ENCODE measurements around the gene THRB. TPM values are rescaled to one million over a fixed set of nuclear protein-coding genes. Genes with fewer than 3 reads are reported as not detected.
A peak's percentile ranks its signal among the peaks of the same experiment; 100 is the strongest.

The THRB gene
- total and polyA plus RNA-seq, 2 donors (not counting 3 experiments of a cell fraction or from before 2014, with no cell fraction given), result 0.06 TPM; not detected in 1

- Histone ChIP-seq H3K36me3 (ENCODE audit: control insufficient read depth in 2 of 2, extremely low read depth in 1 of 2, insufficient read depth in 2 of 2, low read length in 2 of 2) (no peaks in the 10 kb centered on the region), H3K4me1 (ENCODE audit: control insufficient read depth, extremely low read depth, insufficient read depth, low read length) (no peaks in the 10 kb centered on the region), H3K9me3 (replicated peaks; ENCODE audit: control insufficient read depth, insufficient read depth, low read length) (no peaks in the 10 kb centered on the region), H3K79me2 (ENCODE audit: control insufficient read depth, insufficient read depth, low read length) (no peaks in the 10 kb centered on the region), H3K4me2 (ENCODE audit: insufficient read depth, low read length) (no peak overlapping the region), H3K27ac (ENCODE audit: insufficient read depth, low read depth, low read length) (no peak overlapping the region), H3K27me3 (ENCODE audit: control insufficient read depth in 2 of 2, insufficient read depth in 2 of 2, low read length in 2 of 2) (no peaks in the 10 kb centered on the region), H3K9ac (replicated peaks; ENCODE audit: extremely low read depth, insufficient read depth, low read length) (no peak overlapping the region), H2AFZ (ENCODE audit: low read depth, low read length) (no peak overlapping the region), H4K20me1 (replicated peaks; ENCODE audit: control insufficient read depth, extremely low read depth, insufficient read depth, low read length) (no peaks in the 10 kb centered on the region), H3K4me3 (replicated peaks in 1 of 3; ENCODE audit: insufficient read depth in 1 of 3, low read depth in 1 of 3, low read length in 3 of 3) (no peak overlapping the region), H3K9me1 (replicated peaks; ENCODE audit: control insufficient read depth, extremely low read depth, insufficient read depth, low read length) (no peaks in the 10 kb centered on the region)
- BruUV-seq (replicated peaks), result no TSS peak
- no peak for TF ChIP-seq POLR2A (IDR thresholded peaks at IDR 0.05; ENCODE audit: low read depth, low read length)
- no peak for TF ChIP-seq GATA2 (IDR thresholded peaks at IDR 0.05; ENCODE audit: insufficient read depth, insufficient read length, low read depth, low read length)
- no peak for TF ChIP-seq MYC (IDR thresholded peaks at IDR 0.05; ENCODE audit: low read depth, low read length)
- TF ChIP-seq POLR2AphosphoS5 (IDR thresholded peaks at IDR 0.05; ENCODE audit: insufficient read depth, low read depth, low read length), result no peak
- TF ChIP-seq, protein P1, sequence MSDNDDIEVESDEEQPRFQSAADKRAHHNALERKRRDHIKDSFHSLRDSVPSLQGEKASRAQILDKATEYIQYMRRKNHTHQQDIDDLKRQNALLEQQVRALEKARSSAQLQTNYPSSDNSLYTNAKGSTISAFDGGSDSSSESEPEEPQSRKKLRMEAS (IDR thresholded peaks at IDR 0.05; ENCODE audit: insufficient read depth, insufficient read length), result no peak
- no peak for TF ChIP-seq EZH2 (IDR thresholded peaks at IDR 0.05; ENCODE audit: borderline replicate concordance, low read depth, low read length, severe bottlenecking)
- ChIA-PET POLR2A (no interaction called here), CTCF (interaction anchor here (1.5 kb wide), 1 partner anchor 88 kb away, joined by 3 read pairs; no protein-coding TSS in a partner anchor)
- intact Hi-C loops (cut with micrococcal nuclease), result no loop called here
- FAIRE-seq (no peak), DNase-seq (ENCODE audit: low read depth, low spot score) (peak; percentile 8)
- dilution Hi-C loops (cut with MboI; ENCODE audit: extremely low pct_ligation_motif_present, low sequenced_read_pairs), result no loop called here
Observed at GRCh38 chr3:24352893-24353553, 141.6 kb downstream of the THRB start.

GRCh38 chr3:24351779-24352469, 142.7 kb downstream of the THRB start:
- H2AFZ ChIP-seq (ENCODE audit: low read depth, low read length), result no peak overlapping the region
- no peak overlapping the region for H3K9ac ChIP-seq (replicated peaks; ENCODE audit: extremely low read depth, insufficient read depth, low read length)
- ChIA-PET POLR2A (no interaction called here), CTCF (interaction anchor here (0.6 to 1.5 kb wide), 2 partner anchors 87 to 353 kb away, joined by 3 read pairs; no protein-coding TSS in a partner anchor)
- no peaks in the 10 kb centered on the region for H3K79me2 ChIP-seq (ENCODE audit: control insufficient read depth, insufficient read depth, low read length)
- H3K27me3 ChIP-seq (ENCODE audit: control insufficient read depth in 2 of 2, insufficient read depth in 2 of 2, low read length in 2 of 2), result no peaks in the 10 kb centered on the region
- peak; percentile 90 for DNase-seq (ENCODE audit: low read depth, low spot score)
- no peak for FAIRE-seq
- no peaks in the 10 kb centered on the region for H3K9me3 ChIP-seq (replicated peaks; ENCODE audit: control insufficient read depth, insufficient read depth, low read length)
- intact Hi-C loops (cut with micrococcal nuclease) (no loop called here), dilution Hi-C loops (cut with MboI; ENCODE audit: extremely low pct_ligation_motif_present, low sequenced_read_pairs) (no loop called here)
- H3K4me2 ChIP-seq (ENCODE audit: insufficient read depth, low read length), result no peak overlapping the region
- no peaks in the 10 kb centered on the region for H4K20me1 ChIP-seq (replicated peaks; ENCODE audit: control insufficient read depth, extremely low read depth, insufficient read depth, low read length)
- H3K4me3 ChIP-seq (replicated peaks in 1 of 3; ENCODE audit: insufficient read depth in 1 of 3, low read depth in 1 of 3, low read length in 3 of 3), result no peak overlapping the region
- H3K4me1 ChIP-seq (ENCODE audit: control insufficient read depth, extremely low read depth, insufficient read depth, low read length), result no peaks in the 10 kb centered on the region
- no TSS peak for BruUV-seq (replicated peaks)
- no peaks in the 10 kb centered on the region for H3K36me3 ChIP-seq (ENCODE audit: control insufficient read depth in 2 of 2, extremely low read depth in 1 of 2, insufficient read depth in 2 of 2, low read length in 2 of 2)
- no peak overlapping the region for H3K27ac ChIP-seq (ENCODE audit: insufficient read depth, low read depth, low read length)
- no peaks in the 10 kb centered on the region for H3K9me1 ChIP-seq (replicated peaks; ENCODE audit: control insufficient read depth, extremely low read depth, insufficient read depth, low read length)
- TF ChIP-seq POLR2A (IDR thresholded peaks at IDR 0.05; ENCODE audit: low read depth, low read length) (no peak), GATA2 (IDR thresholded peaks at IDR 0.05; ENCODE audit: insufficient read depth, insufficient read length, low read depth, low read length) (no peak)
- TF ChIP-seq, protein P1 (IDR thresholded peaks at IDR 0.05; ENCODE audit: insufficient read depth, insufficient read length), result no peak

Data from endothelial cell of umbilical vein (primary cell).